ENCODE data around the gene DNAJC7. TPM values are rescaled to one million over a fixed set of nuclear protein-coding genes. Genes with fewer than 3 reads are reported as not detected.

DNAJC7 gene
- total RNA-seq, 1 donor from 2014 or later, result 92.5 TPM

GRCh38 chr17:42039794-42040763, 22.8 kb upstream of the DNAJC7 start:
- no peak for DNase-seq (ENCODE audit: low spot score)
- Histone ChIP-seq H3K79me2 (ENCODE audit: low read depth) (no peaks in the 10 kb centered on the region), H3K4me1 (peaks cover 15% of the 10 kb centered on the region), H3K36me3 (no peaks in the 10 kb centered on the region), H3K4me2 (no peak overlapping the region), H4K20me1 (ENCODE audit: low read depth) (no peaks in the 10 kb centered on the region), H3K4me3 (no peak overlapping the region), H2AFZ (replicated peaks) (no peak overlapping the region), H3K9me3 (ENCODE audit: low read depth) (no peaks in the 10 kb centered on the region), H3K27ac (no peak overlapping the region), H3K27me3 (no peaks in the 10 kb centered on the region), H3F3A (ENCODE audit: low read depth) (no peaks in the 10 kb centered on the region), H3K9ac (no peak overlapping the region)
- H3K27me3 Mint-ChIP-seq (ENCODE audit: insufficient read depth, low read depth), result peaks cover 9% of the 10 kb centered on the region
- TF ChIP-seq, protein P1, sequence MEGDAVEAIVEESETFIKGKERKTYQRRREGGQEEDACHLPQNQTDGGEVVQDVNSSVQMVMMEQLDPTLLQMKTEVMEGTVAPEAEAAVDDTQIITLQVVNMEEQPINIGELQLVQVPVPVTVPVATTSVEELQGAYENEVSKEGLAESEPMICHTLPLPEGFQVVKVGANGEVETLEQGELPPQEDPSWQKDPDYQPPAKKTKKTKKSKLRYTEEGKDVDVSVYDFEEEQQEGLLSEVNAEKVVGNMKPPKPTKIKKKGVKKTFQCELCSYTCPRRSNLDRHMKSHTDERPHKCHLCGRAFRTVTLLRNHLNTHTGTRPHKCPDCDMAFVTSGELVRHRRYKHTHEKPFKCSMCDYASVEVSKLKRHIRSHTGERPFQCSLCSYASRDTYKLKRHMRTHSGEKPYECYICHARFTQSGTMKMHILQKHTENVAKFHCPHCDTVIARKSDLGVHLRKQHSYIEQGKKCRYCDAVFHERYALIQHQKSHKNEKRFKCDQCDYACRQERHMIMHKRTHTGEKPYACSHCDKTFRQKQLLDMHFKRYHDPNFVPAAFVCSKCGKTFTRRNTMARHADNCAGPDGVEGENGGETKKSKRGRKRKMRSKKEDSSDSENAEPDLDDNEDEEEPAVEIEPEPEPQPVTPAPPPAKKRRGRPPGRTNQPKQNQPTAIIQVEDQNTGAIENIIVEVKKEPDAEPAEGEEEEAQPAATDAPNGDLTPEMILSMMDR (IDR thresholded peaks at IDR 0.05), result no peak
- TF ChIP-seq EZH2 (IDR thresholded peaks at IDR 0.05) (no peak), EZH2phosphoT487 (IDR thresholded peaks at IDR 0.05) (no peak)
- H3K36me3 Mint-ChIP-seq, result no peaks in the 10 kb centered on the region
- no peak overlapping the region for H3K4me3 Mint-ChIP-seq
- H3K27ac Mint-ChIP-seq, result no peak overlapping the region
- peaks cover 11% of the 10 kb centered on the region for H3K4me1 Mint-ChIP-seq
- no peaks in the 10 kb centered on the region for H3K9me3 Mint-ChIP-seq

DNA sequence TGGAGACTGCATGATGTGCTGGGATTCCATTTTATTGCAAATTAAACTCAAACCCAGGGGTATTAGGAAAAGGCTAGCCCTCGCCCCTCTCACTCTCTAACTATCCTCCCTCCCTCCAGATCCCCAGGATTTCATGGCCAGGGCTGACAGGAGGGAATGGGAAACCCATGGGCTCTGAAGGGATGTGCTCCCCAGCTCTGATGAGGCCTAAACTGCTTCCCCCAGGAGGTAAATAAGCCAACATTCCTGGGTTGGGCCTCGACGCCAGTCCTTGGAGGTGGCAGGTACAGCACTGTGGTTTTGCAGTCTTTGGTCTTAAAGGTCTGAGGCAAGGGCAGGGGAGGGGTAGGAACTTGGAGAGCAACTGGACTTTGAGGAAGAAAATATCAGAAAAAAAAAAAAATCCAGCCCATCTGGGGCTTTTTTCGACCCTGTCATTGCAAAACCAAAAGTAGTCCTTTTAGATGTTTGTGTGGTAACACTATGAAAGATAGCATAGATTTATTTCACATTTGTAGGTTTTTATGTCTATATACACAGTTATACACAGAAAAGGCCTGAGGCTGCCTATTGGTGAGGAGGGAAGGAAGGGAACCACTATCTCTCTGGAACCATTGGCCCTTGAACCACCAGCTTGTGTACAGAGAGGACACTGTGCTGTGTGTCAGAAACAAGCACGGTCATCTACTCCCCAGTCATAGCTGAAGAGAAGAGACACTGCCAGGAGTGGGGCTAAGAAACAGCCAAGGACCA, 21.2 kb upstream of the DNAJC7 start:
- Histone ChIP-seq H3K4me3 (no peak overlapping the region), H3K36me3 (no peaks in the 10 kb centered on the region), H2AFZ (replicated peaks) (no peak overlapping the region), H3K79me2 (ENCODE audit: low read depth) (no peaks in the 10 kb centered on the region), H3K4me1 (peaks cover 15% of the 10 kb centered on the region), H4K20me1 (ENCODE audit: low read depth) (no peaks in the 10 kb centered on the region), H3K4me2 (no peak overlapping the region), H3K27ac (no peak overlapping the region), H3K9me3 (ENCODE audit: low read depth) (no peaks in the 10 kb centered on the region), H3K27me3 (no peaks in the 10 kb centered on the region), H3F3A (ENCODE audit: low read depth) (no peaks in the 10 kb centered on the region), H3K9ac (no peak overlapping the region)
- Mint-ChIP-seq H3K4me3 (no peak overlapping the region), H3K4me1 (peaks cover 17% of the 10 kb centered on the region), H3K27me3 (ENCODE audit: insufficient read depth, low read depth) (peaks cover 11% of the 10 kb centered on the region), H3K27ac (no peak overlapping the region), H3K9me3 (no peaks in the 10 kb centered on the region), H3K36me3 (no peaks in the 10 kb centered on the region)
- no peak for TF ChIP-seq EZH2phosphoT487 (IDR thresholded peaks at IDR 0.05)
- no peak for DNase-seq (ENCODE audit: low spot score)

DNA sequence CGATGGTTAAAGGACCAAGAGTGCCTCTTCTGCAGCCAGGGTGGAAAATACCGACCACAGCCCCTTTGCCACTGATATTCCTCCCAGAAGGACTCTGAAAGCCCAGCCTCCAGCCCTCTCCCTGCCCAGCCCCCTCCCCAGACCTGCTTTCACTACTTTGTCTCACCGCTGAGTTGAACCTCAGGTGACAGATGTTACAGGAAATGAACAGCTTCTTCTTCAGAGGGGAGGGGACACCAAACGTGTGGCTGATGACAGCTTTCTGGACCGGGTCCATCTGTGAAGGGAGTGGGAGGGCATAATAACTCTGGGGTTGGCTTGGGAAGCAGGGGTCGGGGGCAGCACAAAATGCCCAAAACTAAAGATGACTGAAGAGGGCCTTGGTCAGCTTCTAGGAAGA, 16.8 kb upstream of the DNAJC7 start:
- H3K27me3 Mint-ChIP-seq (ENCODE audit: insufficient read depth, low read depth), result peaks cover 14% of the 10 kb centered on the region
- H3K27me3 ChIP-seq, result no peaks in the 10 kb centered on the region
- TF ChIP-seq, protein P1 (IDR thresholded peaks at IDR 0.05), result no peak
- no peak for TF ChIP-seq EZH2 (IDR thresholded peaks at IDR 0.05)
- TF ChIP-seq EZH2phosphoT487 (IDR thresholded peaks at IDR 0.05), result no peak
- no peak overlapping the region for H3K9ac ChIP-seq
- peaks cover 15% of the 10 kb centered on the region for H3K4me1 ChIP-seq
- no peak overlapping the region for H2AFZ ChIP-seq (replicated peaks)
- no peak for DNase-seq (ENCODE audit: low spot score)
- no peaks in the 10 kb centered on the region for H3K9me3 Mint-ChIP-seq
- H4K20me1 ChIP-seq (ENCODE audit: low read depth), result no peaks in the 10 kb centered on the region
- no peak overlapping the region for H3K4me3 Mint-ChIP-seq
- H3K9me3 ChIP-seq (ENCODE audit: low read depth), result no peaks in the 10 kb centered on the region
- no peak overlapping the region for H3K4me3 ChIP-seq
- H3K79me2 ChIP-seq (ENCODE audit: low read depth), result no peaks in the 10 kb centered on the region
- H3K36me3 ChIP-seq, result no peaks in the 10 kb centered on the region
- no peak overlapping the region for H3K27ac ChIP-seq
- H3K27ac Mint-ChIP-seq, result peak overlapping the region; percentile 70
- H3K4me2 ChIP-seq, result no peak overlapping the region
- H3F3A ChIP-seq (ENCODE audit: low read depth), result peaks cover 5% of the 10 kb centered on the region
- H3K36me3 Mint-ChIP-seq, result no peaks in the 10 kb centered on the region
- H3K4me1 Mint-ChIP-seq, result peaks cover 34% of the 10 kb centered on the region

Data from neural progenitor cell (in vitro differentiated cells).